HepG2 (cell line): Measurements from ENCODE around the gene ZNF526. TPM values are rescaled to one million over a fixed set of nuclear protein-coding genes. Genes with fewer than 3 reads are reported as not detected.

Source experiments
- ARID2 ChIP-seq: sonication (generic); formaldehyde crosslinking; IDR thresholded peaks from 2 replicates; pipeline ENCODE4 v1.8.1; 2022; ENCODE audit warnings: mild to moderate bottlenecking, missing genetic modification reagents, borderline replicate concordance
- ARNT ChIP-seq: fragments of 450-650 bp; IDR thresholded peaks from 2 replicates; pipeline ENCODE4 v1.6.1; 2017
- CCAR2 ChIP-seq: fragments of 200-400 bp; formaldehyde crosslinking; optimal IDR thresholded peaks from 2 replicates; pipeline ENCODE3; 2018; ENCODE audit warnings: low read depth, mild to moderate bottlenecking, low read length, moderate library complexity
- GPBP1L1 ChIP-seq: sonication (generic); formaldehyde crosslinking; IDR thresholded peaks from 2 replicates; pipeline ENCODE4 v1.5.0; 2020; ENCODE audit warnings: mild to moderate bottlenecking, missing genetic modification reagents
- MLLT10 ChIP-seq: sonication (generic); formaldehyde crosslinking; IDR thresholded peaks from 2 replicates; pipeline ENCODE4 v1.4.0; 2020; ENCODE audit warnings: missing genetic modification reagents
- MXI1 ChIP-seq: IDR thresholded peaks from 3 replicates; pipeline ENCODE4 v1.6.1; 2012; ENCODE audit warnings: low read depth, low read length, inconsistent platforms, borderline replicate concordance
- NPAS2 ChIP-seq: sonication (generic); formaldehyde crosslinking; IDR thresholded peaks from 2 replicates; pipeline ENCODE4 v1.8.0; 2022; ENCODE audit warnings: mild to moderate bottlenecking, missing genetic modification reagents, borderline replicate concordance
- NR2F6 ChIP-seq, 2 experiments: IDR thresholded peaks; 2 replicates each; pipeline ENCODE4 v1.6.1; 2016; ENCODE audit warnings: antibody characterized with exemption in 1 of 2, mild to moderate bottlenecking in 1 of 2
- SIN3B ChIP-seq: fragments of 150-350 bp; IDR thresholded peaks from 2 replicates; pipeline ENCODE4 v1.6.1; 2014; ENCODE audit warnings: low read length
- THAP8 ChIP-seq: sonication (generic); formaldehyde crosslinking; IDR thresholded peaks from 2 replicates; pipeline ENCODE4 v1.5.1; 2020; ENCODE audit warnings: missing genetic modification reagents, mild to moderate bottlenecking, borderline replicate concordance
- ZFP37 ChIP-seq: sonication (generic); formaldehyde crosslinking; IDR thresholded peaks from 2 replicates; pipeline ENCODE4 v1.4.0; 2020; ENCODE audit warnings: missing genetic modification reagents, borderline replicate concordance
- ZFP41 ChIP-seq: sonication (generic); formaldehyde crosslinking; IDR thresholded peaks from 2 replicates; pipeline ENCODE4 v1.4.0; 2020; ENCODE audit warnings: mild to moderate bottlenecking, missing genetic modification reagents, borderline replicate concordance
- ZNF12 ChIP-seq: sonication (generic); formaldehyde crosslinking; IDR thresholded peaks from 2 replicates; pipeline ENCODE4 v1.5.0; 2020; ENCODE audit warnings: missing genetic modification reagents
- ZNF205 ChIP-seq: IDR thresholded peaks from 2 replicates; pipeline ENCODE4 v1.6.1; 2018; ENCODE audit warnings: missing biosample characterization, missing genetic modification reagents
- ZNF224 ChIP-seq: sonication (generic); formaldehyde crosslinking; IDR thresholded peaks from 2 replicates; pipeline ENCODE4 v1.5.0; 2020; ENCODE audit warnings: mild to moderate bottlenecking, missing genetic modification reagents
- ZNF251 ChIP-seq: sonication (generic); formaldehyde crosslinking; IDR thresholded peaks from 2 replicates; pipeline ENCODE4 v1.9.0; 2021; ENCODE audit warnings: mild to moderate bottlenecking, missing genetic modification reagents
- ZNF253 ChIP-seq: sonication (generic); formaldehyde crosslinking; IDR thresholded peaks from 2 replicates; pipeline ENCODE4 v1.8.0; 2022; ENCODE audit warnings: mild to moderate bottlenecking, missing genetic modification reagents, borderline replicate concordance
- ZNF333 ChIP-seq: sonication (generic); formaldehyde crosslinking; IDR thresholded peaks from 2 replicates; pipeline ENCODE4 v1.4.0; 2020; ENCODE audit warnings: mild to moderate bottlenecking, missing genetic modification reagents, borderline replicate concordance
- ZNF691 ChIP-seq: sonication (generic); formaldehyde crosslinking; IDR thresholded peaks from 2 replicates; pipeline ENCODE4 v1.4.0; 2020; ENCODE audit warnings: missing genetic modification reagents, low read depth, mild to moderate bottlenecking, borderline replicate concordance
- polyA plus RNA-seq, 8 experiments: library from polyadenylated mRNA; depleted of rRNA in 3 of 8; stranded (reverse) in 7 of 8; unstranded in 1 of 8; fragments of >200 nt; fragmentation: Illumina TruSeq in 4 of 8; extraction: Trizol in 4 of 8; gene quantifications; 2 replicates each; pipeline versions ENCODE4 v1.2.1 to v1.2.3, GENCODE V29; 2011 to 2016; ENCODE audit warnings: low read depth in 4 of 8, missing spikeins in 1 of 8, mixed read lengths in 1 of 8; ENCODE audit not compliant: insufficient read depth in 1 of 8
- total RNA-seq, 5 experiments: library from RNA; depleted of rRNA; stranded (reverse); fragments of >200 nt; fragmentation: Illumina TruSeq; extraction: Trizol; gene quantifications; 2 replicates each; pipeline ENCODE4 v1.2.3, GENCODE V29; 2016; ENCODE audit warnings: low read depth in 1 of 5
- TF ChIP-seq, protein P1 (sequence below): sonication (generic); formaldehyde crosslinking; IDR thresholded peaks from 2 replicates; pipeline ENCODE4 v1.8.0; 2022; ENCODE audit warnings: missing genetic modification reagents, mild to moderate bottlenecking, borderline replicate concordance
- TF ChIP-seq, protein P2 (sequence below): sonication (generic); formaldehyde crosslinking; IDR thresholded peaks from 2 replicates; pipeline ENCODE4 v1.4.0; 2020; ENCODE audit warnings: mild to moderate bottlenecking, missing genetic modification reagents
- TF ChIP-seq, protein P3 (sequence below): conservative IDR thresholded peaks from 2 replicates; pipeline ENCODE4 v1.6.1; 2018; ENCODE audit warnings: missing genetic modification reagents

The ZNF526 gene
- total and polyA plus RNA-seq, 2 of the 13 experiments (the other 11 are each of a cell fraction or from before 2014, with no cell fraction given): 3.3 to 8.4 TPM

DNA sequence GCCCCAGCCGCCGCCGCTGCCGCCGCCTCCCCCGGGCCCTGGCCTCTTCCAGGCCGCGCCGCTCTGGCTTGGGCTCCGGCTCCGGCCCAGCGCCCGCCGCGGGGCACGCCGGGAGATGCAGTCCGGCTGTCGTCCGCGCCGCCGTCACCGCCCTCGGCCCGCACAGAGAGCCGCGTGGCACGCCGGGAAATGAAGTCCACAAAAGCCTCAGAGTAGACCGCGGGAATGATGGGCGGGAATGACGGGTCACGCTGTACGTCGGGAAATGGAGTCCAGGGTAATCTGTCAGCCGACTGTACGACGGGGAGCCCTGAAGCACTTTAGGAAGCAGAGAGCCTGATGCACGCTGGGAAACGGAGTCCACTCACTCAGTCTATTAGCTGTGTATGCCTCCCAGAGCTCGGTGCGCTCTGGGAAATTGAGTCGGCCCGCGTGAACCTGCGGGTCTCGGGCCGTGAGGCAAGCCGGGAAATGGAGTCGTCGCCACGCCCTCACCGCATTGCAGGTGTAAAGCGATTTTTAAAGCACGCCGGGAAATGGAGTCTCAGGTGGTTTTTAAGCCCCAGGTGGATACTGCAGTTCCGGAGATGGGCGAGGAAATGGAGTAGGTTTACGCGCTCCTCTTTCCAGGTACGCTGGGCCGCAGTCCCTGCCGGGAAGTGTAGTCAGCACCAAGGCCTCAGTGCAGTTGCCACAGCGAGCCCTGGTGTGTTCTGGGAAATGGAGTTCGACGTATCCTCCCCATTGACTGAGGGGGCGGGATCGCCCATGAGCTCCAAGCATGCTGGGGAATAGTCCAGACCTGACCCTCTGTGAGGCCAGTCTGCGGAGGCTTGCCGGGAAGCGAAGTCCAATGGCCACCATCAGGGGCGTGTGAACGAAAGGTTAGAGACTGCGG, 22.6 kb downstream of the ZNF526 start, which contains the start of gene GSK3A (continued):
- TF ChIP-seq, protein P1, sequence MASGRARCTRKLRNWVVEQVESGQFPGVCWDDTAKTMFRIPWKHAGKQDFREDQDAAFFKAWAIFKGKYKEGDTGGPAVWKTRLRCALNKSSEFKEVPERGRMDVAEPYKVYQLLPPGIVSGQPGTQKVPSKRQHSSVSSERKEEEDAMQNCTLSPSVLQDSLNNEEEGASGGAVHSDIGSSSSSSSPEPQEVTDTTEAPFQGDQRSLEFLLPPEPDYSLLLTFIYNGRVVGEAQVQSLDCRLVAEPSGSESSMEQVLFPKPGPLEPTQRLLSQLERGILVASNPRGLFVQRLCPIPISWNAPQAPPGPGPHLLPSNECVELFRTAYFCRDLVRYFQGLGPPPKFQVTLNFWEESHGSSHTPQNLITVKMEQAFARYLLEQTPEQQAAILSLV (CRISPR knock-in tag): 0 out of 2 replicates have a peak, but pooled peaks have one; percentile 4
- TF ChIP-seq ZNF251 (CRISPR knock-in tag) (no peak), ZNF691 (no peak), GPBP1L1 (no peak), NPAS2 (CRISPR knock-in tag) (no peak), ZNF12 (CRISPR knock-in tag) (peak; percentile 24; the same call in 1 of the 2 replicates), ARNT (no peak), ZNF205 (no peak), NR2F6 (IDR thresholded peaks at IDR 0.05) (0 out of 2 replicates have a peak, but pooled peaks have one; percentile 16), NR2F6 (CRISPR knock-in tag; IDR thresholded peaks at IDR 0.05) (no peak), ZFP41 (CRISPR knock-in tag) (no peak), MXI1 (peak; percentile 92; the same call in 1 of the 3 replicates), ZNF224 (0 out of 2 replicates have a peak, but pooled peaks have one; percentile 39), MLLT10 (CRISPR knock-in tag) (no peak), ZFP37 (no peak), ARID2 (CRISPR knock-in tag) (no peak), SIN3B (peak; percentile 59; the same call in 1 of the 2 replicates), ZNF253 (no peak), ZNF333 (no peak), THAP8 (CRISPR knock-in tag) (no peak; the same call in 1 of the 2 replicates), CCAR2 (no peak)
- TF ChIP-seq, protein P2, sequence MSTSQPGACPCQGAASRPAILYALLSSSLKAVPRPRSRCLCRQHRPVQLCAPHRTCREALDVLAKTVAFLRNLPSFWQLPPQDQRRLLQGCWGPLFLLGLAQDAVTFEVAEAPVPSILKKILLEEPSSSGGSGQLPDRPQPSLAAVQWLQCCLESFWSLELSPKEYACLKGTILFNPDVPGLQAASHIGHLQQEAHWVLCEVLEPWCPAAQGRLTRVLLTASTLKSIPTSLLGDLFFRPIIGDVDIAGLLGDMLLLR (CRISPR knock-in tag): no peak; the same call in 1 of the 2 replicates
- TF ChIP-seq, protein P3, sequence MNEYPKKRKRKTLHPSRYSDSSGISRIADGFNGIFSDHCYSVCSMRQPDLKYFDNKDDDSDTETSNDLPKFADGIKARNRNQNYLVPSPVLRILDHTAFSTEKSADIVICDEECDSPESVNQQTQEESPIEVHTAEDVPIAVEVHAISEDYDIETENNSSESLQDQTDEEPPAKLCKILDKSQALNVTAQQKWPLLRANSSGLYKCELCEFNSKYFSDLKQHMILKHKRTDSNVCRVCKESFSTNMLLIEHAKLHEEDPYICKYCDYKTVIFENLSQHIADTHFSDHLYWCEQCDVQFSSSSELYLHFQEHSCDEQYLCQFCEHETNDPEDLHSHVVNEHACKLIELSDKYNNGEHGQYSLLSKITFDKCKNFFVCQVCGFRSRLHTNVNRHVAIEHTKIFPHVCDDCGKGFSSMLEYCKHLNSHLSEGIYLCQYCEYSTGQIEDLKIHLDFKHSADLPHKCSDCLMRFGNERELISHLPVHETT: peak; percentile 58; the same call in 1 of the 2 replicates
